CD4-positive, alpha-beta T cell treated with Interleukin-4 for 1 hour (primary cell): ENCODE data around the gene TAAR1.
A peak's percentile ranks its signal among the peaks of the same experiment; 100 is the strongest.
"Not testable (repeated sequence)": the region's sequence is repeated elsewhere in the genome, so short reads cannot be mapped to it uniquely, and the experiment has no call there.

Experiments
- DNase-seq, 2 donors: peaks; one replicate each; pipeline ENCODE4 v3.0.0-alpha.2; 2020 to 2022

Gene TAAR1, protein sequence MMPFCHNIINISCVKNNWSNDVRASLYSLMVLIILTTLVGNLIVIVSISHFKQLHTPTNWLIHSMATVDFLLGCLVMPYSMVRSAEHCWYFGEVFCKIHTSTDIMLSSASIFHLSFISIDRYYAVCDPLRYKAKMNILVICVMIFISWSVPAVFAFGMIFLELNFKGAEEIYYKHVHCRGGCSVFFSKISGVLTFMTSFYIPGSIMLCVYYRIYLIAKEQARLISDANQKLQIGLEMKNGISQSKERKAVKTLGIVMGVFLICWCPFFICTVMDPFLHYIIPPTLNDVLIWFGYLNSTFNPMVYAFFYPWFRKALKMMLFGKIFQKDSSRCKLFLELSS

DNA sequence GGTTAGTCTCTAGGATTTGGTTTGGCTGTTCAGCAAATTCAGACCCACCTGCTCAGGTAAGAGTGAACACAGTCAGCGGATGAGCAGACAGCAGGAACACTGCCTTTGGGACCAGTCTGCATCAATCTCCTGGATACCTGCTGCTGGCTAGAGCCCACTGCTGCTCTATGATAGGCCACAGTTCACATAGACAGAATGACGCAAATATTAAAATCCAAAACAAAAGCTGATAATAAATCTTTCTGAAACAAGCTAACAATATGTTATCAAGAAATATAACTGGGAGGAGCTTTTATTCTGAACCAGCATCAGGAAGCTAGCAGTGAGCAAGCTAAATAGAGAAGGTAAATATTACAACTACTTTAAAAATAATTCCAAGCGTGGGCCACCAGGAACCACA, at the start of gene TAAR1:
TSS of gene TAAR1 (minus strand) at position 101 of the 400 bp plus-strand sequence. CDS start 13,179 bp downstream, outside the sequence.
- DNase-seq = no peak

DNA sequence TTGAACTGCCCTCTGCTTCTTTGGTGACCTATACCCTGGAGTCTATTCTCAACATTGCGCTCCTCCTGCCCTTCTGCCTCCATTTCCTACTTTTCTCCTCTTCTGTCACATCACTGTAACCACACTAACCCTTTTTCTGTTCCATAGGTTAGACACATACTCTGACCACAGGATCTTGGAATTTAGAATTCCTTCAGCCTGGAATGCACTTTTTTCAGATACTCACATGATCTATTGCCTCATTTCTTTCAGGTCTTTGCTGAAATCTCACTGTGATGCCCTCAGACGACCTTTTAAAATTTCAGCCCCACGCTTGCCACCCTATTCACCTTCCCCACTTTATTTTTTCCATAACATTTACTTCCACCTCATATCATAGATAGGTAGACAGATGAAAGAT, 49.8 kb upstream of the TAAR1 start:
- no peak for DNase-seq

DNA sequence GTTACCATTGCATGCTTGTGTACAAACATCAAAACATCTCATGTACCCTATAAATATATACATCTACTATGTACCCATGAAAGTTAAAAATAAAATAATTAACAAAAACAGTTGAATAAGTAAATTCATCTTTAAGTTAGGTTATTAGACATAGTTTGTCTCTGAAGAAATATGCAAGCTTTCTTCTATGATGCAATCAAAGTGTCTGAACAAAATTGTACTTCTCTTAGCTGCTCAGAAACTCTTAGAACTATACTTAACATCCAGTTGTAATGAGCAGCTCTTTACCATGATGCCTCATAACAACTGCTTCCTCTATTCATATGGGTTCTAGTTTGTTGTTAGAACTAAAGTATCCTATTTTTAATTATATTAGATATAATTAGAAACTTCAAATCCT, 49.0 kb upstream of the TAAR1 start:
- DNase-seq = no peak

DNA sequence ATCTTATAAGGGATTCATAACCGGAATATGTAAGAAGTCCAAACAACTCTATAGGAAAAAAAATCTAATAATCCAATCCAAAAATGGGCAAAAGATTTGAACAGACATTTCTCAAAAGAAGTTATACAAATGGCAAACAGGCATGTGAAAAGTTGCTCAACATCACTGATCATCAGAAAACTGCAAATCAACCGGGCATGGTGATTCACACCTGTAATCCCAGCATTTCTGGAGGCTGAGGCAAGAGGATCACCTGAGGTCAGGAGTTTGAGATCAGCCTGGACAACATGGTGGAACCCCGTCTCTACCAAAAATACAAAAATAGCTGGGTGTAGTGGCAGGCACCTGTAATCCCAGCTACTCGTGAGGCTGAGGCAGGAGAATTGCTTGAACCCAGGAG, 47.8 kb upstream of the TAAR1 start:
- not testable (repeated sequence) for DNase-seq

DNA sequence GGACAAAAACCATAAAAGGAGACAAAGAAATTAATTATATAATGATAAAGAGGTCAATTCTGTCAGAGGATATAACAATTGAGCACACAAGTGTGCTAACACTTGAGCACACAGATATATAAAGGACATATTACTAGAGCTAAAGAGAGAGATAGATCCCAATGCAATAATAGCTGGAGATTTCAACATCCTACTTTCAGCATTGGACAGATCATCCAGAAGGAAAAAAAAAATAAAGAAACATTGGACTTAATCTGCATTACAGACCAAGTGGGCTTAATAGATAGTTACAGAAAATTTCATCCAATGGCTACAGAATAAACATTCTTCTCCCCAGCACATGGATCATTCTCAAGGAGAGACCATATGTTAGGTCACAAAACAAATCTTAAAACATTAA, 45.0 kb upstream of the TAAR1 start:
- no peak for DNase-seq

DNA sequence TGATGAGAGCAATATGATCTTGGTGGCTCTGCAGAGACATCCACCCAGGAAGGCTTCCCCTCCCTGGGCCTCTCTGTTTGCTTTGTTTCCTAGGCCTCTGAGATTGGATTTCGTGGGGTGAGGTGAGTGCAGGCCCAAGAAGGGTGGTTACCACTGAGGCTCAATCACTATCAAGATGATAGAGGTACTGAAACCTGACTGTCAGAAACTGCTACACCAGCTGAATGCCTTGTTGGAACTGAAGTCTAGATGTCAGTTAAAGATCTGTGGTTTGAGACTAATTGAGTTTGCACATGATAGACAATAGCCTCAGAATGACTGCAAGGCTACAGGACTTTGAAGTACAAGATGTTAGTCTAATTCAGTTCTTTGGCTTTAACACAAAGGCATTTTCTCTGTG, 39.6 kb upstream of the TAAR1 start:
- DNase-seq = no peak

DNA sequence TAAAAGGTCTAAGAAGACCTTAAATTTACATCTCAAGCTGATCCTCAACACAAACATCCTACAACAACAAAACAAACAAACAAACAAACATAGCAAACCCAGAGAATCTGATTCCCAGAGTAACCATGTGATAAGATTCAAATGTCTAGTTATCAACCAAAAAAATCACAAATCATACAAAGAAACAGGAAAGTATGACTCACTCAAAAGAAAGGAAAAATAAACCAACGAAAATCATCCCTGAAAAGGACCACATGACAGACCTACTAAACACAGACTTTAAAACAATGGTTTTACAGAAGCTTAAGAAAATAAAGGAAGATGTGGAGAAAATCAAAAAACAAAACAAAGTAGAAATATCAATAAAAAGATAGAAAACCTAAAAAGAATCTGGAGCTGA, 36.8 kb upstream of the TAAR1 start:
- DNase-seq = no peak

DNA sequence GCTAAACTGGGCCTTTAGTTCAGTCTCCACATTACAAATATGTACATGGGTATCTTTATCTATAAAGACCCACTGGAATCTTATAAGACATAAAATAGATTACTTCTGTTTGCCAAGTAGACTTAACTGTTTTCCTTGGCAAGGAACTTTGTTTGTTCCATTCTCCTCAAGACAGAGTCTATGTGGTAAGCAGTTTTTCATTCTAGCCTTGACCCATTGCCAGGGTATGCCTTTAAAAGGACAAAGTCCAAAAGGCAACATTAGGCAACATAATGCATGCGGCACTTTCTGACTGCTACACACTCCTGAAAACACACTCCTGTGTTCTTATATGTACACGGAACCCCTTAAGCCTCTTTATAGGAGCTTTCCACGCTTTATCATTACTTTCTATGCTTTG, 34.5 kb upstream of the TAAR1 start:
- DNase-seq = no peak

DNA sequence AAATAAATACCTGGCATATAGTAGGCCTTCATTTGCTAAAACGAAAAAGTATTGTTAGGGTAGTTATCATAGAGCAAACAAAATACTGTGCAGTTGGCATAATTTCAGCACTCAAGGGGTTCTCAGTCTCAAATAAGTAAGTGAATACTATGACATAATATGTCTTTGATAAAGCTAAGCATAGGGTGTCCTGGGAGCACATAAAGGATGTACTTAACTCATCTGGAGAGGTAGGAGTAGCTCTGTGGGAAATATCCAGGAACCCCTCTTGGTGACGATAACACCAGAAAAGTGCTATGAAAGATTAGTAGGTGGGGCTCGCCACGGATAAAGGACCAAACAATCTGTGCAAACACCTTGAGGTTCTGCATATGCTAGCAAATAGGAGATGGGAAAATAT, 31.7 kb upstream of the TAAR1 start:
- no peak for DNase-seq

DNA sequence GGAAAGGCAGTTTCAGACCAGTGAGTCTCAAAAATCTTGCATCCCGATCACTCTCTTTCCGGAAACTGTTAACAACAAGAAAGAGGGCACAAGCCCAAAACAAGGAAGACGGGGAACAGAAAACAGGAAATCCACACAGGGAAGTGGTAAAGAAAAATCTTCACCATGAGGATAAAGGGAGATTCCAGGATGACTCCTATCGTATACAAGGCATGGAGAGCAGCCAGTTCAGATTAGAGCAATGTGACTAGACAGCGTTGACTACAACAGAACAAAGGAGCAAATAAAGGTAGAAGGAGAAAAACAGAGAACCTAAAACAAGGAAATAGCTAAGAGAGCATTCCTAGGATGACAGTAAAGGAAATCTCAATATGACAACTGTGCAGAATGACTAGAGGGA, 28.3 kb upstream of the TAAR1 start:
- no peak for DNase-seq

DNA sequence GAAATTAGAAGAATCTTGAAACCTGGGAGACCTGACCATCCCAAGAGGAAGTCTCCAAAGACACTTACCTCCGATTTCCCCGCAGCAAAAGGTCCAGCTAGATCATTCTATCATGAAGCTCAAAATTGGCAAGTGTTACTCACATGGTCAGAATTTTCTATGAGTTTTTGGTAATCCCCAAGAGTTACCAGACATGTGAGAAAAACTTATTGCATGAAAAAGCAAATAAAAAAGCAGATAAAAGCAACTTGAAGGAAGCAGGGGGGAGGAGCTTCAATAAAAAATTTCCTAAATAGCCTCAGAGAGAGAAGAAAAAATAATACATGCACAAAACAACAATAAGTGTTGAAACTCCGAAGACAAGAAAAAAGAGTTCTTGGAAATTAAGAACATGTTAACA, 27.5 kb upstream of the TAAR1 start:
- DNase-seq = no peak

DNA sequence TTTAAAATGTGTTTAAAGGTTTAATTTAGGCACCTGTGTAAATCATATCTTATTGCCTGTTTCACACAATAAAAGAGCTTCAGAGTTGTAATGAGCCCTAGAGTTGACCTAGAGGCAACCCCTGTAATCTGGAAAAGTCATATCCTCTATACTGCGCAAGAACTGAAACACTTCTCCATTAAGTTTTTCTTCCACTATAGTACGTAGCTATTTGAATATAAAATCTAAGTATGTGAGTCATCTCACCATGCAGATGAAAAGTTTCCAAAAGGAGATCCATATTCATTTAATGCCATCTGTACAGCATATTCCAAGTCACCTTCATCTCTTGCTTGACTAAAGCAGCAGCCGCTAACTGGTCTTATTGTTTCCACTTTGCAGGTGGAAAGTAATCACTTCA, 26.0 kb upstream of the TAAR1 start:
- DNase-seq = no peak

DNA sequence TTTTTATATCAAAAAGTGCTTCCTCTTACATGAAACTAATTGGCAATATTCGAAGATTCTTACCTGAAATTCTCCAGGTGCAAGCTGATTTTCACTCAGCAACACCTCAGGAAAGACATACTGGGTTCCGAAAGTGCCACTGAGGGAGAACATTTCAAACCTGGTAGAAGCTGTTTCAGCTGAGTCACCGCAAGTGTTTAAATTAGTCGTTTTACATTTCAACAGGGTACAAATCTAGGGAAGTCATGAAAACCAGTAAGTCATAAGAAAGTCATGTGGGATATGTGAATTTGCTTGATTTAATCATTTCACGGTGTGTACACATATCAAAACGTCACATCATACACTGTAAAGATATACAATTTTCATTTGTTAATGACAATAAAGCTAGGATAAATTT, 25.3 kb upstream of the TAAR1 start:
- DNase-seq = no peak

DNA sequence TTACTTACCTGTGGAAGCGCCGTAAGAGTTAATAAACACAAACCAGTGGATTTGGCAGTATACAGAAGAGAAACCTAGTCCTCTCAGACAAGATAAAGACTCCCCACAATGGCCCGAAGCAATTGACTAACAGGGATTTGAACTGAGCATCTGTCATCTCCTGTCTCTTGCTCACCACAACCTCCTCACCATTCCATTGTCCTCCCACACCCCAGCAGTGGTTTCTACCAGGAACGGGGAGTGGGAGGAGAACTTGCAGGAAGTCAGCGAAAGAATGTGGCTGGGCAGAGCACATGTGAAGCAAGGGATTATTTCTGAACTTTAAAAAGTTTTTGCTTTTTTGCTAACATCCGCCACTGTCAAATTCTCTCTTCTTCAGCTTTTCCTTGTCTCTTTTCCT, 24.6 kb upstream of the TAAR1 start:
- no peak for DNase-seq

DNA sequence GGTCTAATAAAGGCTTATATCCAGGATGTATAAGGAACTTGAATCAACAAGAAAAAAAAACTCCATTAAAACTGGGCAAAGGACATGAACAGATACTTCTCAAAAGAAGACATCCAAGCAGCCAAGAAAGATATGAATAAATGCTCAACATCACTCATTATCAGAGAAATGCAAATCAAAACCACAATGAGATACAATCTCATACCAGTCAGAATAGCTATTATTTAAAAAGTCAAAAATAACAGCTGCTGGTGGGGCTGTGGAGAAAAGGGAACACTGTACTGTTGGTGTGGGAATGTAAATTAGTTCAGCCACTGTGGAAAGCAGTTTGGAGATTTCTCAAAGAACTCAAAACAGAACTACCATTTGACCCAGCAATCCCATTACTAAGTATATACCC, 20.1 kb upstream of the TAAR1 start:
- DNase-seq = not testable (repeated sequence)

DNA sequence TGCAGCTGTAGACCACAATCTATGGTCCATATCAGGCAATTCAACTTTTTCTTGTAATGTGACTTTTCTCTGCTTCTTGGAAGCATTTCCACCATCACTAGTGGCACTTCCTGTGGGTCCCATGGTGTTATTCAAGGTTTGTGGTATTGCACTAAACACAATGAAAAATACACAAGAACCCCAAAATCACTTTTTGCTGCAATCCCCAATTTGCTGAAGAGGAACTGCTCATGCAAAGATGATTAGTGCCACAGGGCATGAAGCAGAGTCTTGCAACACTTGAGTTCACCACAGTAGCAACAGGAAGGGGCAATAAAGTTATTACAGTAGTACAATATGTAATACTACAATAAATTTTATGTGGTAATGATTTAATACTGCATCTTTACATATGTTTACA, 16.8 kb upstream of the TAAR1 start:
- no peak for DNase-seq

DNA sequence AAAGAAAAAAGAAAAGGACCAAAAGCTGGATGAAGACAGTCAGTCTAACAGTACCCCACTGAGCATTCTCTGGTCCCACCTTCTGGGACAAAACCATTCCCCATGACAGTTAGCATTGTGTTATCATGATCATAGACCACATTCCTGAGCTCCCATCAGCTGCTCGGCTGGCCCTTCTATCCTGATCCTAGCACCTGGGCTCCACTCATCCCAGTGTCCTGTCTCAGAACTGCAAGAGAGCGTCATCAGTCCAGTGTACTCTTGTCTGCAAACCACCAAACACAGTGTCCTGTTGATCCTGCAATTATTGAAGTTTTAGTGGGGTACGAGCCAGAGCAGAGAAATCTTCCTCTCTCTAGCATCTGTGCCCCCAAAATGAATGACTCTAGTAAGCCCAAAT, 16.0 kb upstream of the TAAR1 start:
- DNase-seq = no peak

DNA sequence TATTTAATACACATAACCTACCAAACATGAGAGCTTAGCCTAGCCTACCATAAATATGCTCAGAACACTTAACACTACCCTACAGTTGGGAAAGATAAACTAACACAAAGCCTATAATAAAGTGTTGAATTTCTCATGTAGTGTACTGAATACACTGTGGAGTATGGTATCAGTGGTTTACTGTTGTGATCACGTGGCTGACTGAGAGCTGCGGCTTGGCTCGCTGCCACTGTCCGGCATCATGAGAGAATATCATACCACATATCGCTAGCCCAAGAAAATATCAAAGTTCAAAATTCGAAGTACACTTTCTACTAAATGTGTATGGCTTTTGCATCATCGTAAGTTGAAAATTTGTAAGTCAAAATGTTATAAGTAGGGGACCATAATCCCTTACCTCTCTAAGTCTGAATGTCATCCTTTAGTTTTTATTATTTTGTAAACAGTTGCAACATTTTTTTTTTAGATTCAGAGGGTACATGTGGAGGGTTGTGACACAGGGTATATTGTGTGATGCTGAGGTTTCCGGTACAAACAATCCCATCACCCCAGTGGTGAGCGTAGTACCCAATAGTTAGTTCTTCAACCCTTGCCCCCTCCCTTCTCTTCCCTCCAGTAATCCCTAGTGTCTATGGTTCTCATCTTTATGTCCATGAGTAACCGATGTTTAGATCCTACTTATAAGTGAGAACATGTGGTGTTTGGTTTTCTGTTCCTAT, 14.6 kb upstream of the TAAR1 start:
- no peak for DNase-seq

DNA sequence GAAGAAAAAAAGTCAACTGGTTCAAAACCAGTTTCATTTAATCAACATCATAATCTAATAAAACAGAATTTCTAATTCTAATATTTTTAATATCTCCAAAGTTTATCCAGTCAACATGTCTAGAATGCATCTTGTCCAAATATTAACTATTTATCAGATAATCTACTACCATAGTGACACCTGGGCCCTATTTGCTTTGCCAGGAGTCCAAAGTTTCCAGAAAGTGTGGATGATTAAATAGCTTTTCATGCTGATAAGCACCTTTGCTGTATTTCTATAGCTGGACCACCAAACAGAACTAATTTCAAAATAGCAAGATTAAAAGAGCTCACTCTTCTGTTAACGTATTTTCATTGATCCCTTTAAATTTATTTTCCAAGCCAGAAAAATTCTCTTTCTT, 12.3 kb upstream of the TAAR1 start:
- no peak for DNase-seq

DNA sequence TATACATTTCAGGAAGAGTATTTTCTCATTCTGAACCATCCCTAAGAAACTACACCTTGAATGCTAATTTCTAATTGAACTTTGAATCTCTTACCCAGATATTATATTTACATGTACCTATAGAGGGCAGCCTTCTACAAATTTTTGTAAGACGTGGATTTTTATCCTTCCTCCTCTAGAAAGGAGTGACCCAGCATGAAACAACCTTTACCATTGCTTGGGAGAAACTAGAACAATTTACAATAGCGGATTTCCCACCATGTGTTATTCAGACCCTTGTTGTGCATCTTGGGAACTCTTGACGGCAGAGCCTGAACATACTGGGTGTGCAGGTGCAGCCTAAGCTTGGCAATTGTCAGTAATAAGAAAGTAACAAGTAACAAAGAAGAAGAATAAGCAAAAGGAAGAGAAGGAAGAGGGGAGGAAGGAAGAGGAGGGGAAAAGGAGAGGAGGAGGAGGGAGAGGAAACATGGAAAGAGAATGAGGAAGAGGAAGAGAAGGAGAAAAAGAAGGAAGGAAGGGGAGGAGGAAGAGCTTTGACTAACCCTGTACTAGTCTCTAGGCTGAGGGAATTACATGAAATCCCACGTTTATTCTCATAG, 10.8 kb upstream of the TAAR1 start:
- peak in 1 of 2 donors; percentile 54 for DNase-seq

DNA sequence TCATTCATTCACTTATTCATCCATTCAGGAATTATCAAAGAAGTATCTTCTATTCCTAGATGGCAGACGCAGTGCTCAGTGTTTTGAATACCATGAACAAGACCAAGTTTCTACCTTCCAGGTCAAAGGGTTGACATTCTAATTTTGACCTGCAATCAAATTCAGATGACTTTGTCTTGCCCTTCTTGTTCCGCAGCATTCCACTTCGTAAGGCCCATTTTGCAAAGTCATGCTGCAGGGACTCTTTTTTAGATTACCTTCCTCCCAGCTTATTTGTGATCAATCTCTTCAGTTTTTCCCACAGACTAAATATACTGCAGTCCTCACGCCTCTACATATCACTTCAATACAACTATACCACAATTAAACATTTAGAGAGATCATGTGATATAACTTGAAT, 7.1 kb upstream of the TAAR1 start:
- DNase-seq = no peak

DNA sequence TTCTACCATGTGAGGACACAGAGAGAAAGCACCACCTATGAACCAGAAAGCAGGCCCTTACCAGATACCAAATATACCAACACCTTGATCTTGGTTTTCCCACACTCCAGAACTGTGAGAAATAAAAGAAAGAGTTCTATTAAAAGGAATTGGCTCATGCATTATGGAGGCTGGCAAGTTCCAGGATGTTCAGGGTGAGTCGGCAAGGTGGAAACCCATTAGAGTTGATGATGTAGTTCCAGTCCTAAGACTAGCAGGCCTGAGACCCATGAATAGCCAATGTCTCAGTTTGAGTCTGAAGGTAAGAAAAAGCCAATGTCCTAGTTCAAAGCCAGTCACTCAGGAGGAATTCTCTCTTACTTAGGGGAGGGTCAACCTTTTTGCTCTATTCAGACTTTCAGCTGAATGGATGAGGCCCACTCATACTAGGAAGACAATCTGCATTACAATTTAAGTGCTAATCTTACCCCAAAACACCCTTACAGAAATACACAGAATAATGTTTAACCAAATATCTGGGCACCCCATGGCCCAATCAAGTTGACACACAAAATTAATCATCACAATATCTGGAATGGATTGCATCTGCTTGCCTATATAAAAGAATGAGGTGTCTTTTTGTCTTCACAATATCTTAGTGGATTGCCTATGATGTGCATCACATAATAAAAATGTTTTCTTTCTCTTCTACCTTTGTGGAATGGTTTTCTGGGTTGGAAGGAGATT, 5.5 kb upstream of the TAAR1 start:
- DNase-seq = no peak

DNA sequence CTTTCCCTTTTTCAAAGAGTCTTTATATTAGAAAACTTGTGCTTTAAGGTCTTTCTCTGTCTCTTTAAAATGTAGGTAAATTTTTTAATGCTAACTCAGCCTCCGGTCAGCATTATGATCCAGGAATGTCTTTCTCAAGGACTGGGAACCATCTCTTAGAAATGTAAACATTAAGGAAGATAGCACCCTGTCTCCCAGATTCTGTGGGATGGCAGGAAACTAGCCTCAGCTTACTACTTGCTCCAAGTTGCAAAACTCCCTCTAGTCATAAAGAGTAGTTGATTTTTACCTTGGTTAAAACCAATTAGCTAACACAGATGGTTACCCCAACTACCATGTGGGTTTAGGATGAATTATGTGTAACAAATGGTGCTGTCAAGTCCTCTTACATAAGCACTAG, 4.7 kb upstream of the TAAR1 start:
- no peak for DNase-seq

DNA sequence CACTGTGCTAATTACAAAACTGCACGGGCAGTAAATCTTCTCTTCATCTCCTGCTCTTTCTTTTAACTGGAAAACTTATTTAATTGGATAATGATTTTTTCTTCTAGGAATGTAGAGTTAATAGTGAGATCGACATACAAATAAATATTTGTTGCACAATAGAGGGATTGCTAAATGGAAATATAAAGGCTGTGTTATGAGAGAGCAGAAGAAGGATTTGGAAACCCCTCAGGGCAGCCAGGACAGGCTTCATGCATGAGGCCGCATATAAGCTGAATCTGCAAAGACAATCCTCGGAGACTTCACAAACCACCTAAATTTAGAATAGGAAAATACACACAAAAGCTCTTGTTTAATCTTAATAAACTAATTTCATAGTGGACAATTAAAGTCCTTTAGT, 2.9 kb upstream of the TAAR1 start:
- DNase-seq = no peak
